NCI-H2171 (cell line): ENCODE data around the gene MSANTD3.
"Not testable (repeated sequence)": the region's sequence is repeated elsewhere in the genome, so short reads cannot be mapped to it uniquely, and the experiment has no call there.

ENCODE experiments used
- DNase-seq: peaks from one replicate; lab custom pipeline; 2025; lab: John Stamatoyannopoulos, UW

MSANTD3 gene

GRCh38 chr9:100426530-100427365, at the start of gene MSANTD3:
Gene MSANTD3, plus strand, starts transcription at chr9:100427143. Its CDS starts 14,796 bp downstream, at chr9:100441939.
- peak; percentile 83 for DNase-seq

DNA sequence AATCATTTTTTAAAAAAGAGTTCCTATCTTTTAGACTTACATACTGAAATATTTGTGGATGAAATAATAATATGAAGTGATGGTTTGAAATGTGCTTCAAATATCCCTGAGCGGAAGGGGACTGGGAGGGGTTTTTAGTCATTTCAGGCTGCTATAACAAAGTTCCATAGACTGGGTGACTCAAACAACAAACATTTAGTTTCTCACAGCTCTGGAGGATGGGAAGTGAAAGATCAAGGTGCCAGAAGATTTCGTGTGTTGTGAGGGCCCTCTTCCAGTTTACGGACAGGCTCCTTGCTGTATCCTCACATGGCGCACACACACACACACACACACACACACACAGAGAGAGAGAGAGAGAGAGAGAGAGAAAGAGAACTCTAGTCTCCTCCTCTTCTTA, 47.1 kb upstream of the MSANTD3 start:
- DNase-seq: no peak

- DNase-seq: not testable (repeated sequence)
Observed at GRCh38 chr9:100392989-100393388, 34.0 kb upstream of the MSANTD3 start.

- DNase-seq: no peak
Observed at GRCh38 chr9:100394032-100394695, 32.8 kb upstream of the MSANTD3 start.

DNA sequence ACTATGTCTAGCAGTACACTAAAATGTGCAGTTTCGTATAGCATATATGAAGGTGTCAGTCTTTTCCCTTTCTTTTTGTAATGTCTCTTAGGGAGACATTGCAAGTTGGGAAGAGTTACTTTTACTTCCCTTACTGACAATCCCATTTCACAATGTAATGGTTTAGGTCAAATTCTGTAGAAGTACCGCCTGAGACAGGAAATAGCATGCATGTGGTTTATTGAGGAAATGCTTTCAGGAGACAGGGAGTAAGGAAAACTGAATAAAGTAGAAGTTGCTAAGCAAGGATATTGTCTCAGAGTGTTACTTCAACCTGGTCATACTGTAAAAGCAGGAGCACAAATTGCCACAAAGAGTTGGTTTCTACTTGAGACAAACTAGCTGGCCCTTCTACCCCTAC, 32.1 kb upstream of the MSANTD3 start:
- no peak for DNase-seq

DNA sequence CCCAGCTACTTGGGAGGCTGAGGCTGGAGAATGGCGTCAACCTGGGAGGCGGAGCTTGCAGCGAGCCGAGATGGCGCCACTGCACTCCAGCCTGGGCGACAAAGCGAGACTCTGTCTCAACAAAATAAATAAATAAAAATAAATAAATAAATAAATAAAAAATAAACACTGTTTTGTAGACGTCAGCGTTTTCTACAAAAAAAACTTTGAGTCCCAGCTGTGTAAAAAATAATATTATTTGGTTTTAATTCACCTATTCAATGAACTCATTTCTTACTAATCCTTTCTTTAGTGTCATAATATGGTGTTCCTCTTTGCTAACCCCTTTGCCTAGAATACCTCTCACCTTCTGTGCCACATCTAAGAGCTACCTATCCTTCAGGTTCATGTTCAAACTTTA, 30.2 kb upstream of the MSANTD3 start:
- DNase-seq: no peak

- DNase-seq: peak; percentile 52
Observed at GRCh38 chr9:100397529-100398266, 29.2 kb upstream of the MSANTD3 start.

DNA sequence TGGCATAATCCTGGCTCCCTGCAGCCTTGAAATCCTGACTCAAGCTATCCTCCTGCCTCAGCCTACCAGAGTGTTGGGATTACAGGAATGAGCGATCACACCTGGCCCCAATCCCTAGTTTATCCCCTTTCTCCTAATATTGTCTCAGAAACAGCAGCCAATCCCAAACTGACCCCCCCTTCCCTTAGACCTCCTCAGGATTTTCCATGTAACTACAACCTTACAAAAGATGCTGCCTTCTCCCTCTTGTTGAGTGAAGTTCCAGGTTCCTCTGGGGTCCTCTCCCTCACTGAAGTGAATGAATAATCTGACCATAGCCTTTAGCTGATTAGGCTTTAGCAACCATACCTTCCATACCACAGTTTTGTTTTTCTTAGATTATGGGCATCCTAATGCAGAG, 25.9 kb upstream of the MSANTD3 start:
- DNase-seq: no peak

DNA sequence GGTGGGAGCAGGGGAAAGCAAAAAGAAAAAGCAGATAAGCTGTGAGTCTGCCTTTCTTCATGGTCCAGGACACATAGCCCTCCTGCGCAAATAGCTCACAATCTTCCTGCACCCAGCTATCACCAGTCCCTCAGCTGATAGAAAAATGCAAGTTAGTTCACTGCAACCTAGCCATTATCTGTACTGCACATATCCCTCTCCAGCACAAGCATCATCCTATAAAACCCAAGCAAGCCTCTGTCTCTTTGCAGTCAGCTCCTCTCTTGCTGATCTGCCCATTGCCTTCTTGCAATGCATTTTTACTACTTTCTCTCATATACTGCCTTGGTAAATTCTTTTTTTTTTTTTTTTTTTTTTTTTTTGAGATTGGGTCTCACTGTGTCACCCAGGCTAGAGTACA, 20.0 kb upstream of the MSANTD3 start:
- no peak for DNase-seq

- peak; percentile 70 for DNase-seq
Observed at GRCh38 chr9:100408546-100409175, 18.3 kb upstream of the MSANTD3 start.

GRCh38 chr9:100409176-100409556, 17.8 kb upstream of the MSANTD3 start:
- no peak for DNase-seq

GRCh38 chr9:100411472-100412283, 15.3 kb upstream of the MSANTD3 start:
- peak; percentile 94 for DNase-seq

DNA sequence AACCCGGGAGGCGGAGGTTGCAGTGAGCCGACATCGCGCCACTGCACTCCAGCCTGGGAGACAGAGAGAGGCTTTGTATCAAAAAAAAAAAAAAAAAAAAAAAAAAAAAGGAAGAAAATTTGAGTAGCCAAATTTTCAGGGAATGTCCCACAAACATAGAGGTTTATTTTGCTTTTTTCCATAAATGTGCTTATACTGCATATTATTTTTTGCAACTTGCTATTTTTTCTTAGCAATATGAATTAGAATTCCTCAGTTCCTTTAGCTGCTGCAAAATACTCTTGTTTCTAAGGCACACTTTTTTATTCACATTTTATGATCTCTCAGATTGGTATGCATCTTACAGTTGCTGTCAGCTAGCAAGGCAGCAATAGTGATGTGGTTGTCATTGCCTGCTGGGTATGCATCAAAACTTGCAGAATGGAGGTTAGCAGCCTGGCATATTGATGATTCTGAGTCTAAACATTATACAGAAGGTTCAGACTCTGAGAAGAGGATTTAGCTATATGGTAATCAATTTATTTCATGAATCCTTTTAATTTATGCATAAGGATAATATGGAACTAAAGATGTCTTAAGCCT, 13.0 kb upstream of the MSANTD3 start:
- no peak for DNase-seq

DNA sequence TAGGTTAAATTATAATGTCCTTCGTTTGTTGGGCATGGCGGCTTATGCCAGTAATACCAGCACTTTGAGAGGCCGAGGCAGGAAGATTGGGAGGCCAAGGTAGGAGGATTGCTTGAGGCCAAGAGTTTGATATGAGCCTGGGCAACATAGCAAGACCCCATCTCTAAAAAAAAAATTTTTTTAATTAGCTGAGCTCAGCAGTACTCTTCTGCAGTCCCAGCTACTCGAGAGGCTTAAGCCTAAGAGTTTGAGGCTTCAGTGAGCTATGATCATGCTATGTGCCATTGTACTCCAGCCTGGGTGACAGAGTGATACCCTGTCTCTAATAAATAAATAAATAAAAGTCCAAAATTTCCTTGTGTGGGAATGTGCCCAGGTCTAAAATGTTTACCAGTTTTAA, 9.1 kb upstream of the MSANTD3 start:
- DNase-seq: no peak

GRCh38 chr9:100419166-100419565, 7.8 kb upstream of the MSANTD3 start:
- no peak for DNase-seq

DNA sequence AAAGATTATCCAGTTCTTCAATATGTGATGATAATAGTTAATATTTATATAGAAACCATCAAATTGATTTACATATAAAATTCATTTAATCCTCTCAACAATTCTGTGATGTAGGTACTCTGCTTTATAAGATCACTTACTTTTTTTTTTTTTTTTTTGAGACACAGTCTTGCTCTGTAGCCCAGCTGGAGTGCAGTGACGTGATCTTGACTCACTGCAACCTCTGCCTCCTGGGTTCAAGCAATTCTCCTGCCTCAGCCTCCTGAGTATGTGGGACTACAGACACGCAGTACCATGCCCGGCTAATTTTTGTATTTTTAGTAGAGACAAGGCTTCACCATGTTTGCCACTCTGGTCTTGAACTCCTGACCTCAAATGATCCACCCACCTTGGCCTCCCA, 5.8 kb upstream of the MSANTD3 start:
- not testable (repeated sequence) for DNase-seq

GRCh38 chr9:100425758-100426157, 1.2 kb upstream of the MSANTD3 start:
- DNase-seq: no peak

- DNase-seq: no peak
Observed at GRCh38 chr9:100426189-100426529, 784 bp upstream of the MSANTD3 start.

DNA sequence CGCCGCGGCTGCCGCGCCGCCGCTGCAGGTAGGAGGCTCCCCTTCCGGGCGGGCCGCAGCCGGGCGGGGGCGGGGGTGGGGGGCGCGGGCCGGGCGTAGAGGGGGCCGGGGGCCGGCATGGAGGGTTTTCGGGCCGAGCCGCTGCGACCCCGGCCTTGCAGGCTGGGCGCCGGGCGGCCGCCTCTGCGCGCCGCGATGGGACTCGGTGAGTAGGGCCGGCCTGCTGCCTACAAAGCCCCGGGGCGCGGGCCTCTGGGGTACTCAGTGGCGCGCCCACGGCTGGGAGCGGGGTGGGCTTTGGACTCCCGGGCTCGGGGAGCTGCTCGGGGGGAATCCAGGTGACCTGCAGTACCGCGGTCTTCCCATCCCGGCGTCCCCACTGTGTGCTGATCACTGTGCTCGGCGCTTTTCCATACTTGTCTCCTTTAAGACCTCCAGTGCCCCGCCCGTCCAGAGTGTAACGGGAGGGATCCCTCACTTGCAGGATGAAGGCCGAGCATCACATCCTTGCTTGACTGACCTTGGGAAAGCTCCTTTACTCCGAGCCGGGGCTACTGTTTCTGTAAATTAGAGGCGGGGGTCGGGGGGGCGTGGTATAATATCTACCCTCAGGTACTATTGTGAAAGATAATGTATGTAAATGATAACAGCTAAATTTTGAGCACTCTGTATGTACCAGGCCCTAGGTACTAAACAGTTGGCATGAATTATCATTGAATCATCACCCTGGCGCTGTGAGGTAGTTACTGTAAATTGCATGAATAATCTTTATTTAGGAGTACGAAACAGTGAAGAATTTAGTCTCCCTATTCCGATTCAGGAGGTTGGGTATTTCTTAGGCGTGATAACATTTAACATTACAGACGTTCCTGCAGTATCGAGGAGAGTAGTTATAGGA, 672 bp downstream of the MSANTD3 start:
- DNase-seq: peak; percentile 69
